D341Med (cell line): ENCODE data around the gene IL17RC.
A peak's percentile ranks its signal among the peaks of the same experiment; 100 is the strongest.
"Not testable (repeated sequence)": the region's sequence is repeated elsewhere in the genome, so short reads cannot be mapped to it uniquely, and the experiment has no call there.

Source experiments
- DNase-seq: peaks from one replicate; pipeline ENCODE4 v3.0.0; 2012; ENCODE audit warnings: low spot score

The IL17RC gene, protein sequence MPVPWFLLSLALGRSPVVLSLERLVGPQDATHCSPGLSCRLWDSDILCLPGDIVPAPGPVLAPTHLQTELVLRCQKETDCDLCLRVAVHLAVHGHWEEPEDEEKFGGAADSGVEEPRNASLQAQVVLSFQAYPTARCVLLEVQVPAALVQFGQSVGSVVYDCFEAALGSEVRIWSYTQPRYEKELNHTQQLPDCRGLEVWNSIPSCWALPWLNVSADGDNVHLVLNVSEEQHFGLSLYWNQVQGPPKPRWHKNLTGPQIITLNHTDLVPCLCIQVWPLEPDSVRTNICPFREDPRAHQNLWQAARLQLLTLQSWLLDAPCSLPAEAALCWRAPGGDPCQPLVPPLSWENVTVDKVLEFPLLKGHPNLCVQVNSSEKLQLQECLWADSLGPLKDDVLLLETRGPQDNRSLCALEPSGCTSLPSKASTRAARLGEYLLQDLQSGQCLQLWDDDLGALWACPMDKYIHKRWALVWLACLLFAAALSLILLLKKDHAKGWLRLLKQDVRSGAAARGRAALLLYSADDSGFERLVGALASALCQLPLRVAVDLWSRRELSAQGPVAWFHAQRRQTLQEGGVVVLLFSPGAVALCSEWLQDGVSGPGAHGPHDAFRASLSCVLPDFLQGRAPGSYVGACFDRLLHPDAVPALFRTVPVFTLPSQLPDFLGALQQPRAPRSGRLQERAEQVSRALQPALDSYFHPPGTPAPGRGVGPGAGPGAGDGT

DNA sequence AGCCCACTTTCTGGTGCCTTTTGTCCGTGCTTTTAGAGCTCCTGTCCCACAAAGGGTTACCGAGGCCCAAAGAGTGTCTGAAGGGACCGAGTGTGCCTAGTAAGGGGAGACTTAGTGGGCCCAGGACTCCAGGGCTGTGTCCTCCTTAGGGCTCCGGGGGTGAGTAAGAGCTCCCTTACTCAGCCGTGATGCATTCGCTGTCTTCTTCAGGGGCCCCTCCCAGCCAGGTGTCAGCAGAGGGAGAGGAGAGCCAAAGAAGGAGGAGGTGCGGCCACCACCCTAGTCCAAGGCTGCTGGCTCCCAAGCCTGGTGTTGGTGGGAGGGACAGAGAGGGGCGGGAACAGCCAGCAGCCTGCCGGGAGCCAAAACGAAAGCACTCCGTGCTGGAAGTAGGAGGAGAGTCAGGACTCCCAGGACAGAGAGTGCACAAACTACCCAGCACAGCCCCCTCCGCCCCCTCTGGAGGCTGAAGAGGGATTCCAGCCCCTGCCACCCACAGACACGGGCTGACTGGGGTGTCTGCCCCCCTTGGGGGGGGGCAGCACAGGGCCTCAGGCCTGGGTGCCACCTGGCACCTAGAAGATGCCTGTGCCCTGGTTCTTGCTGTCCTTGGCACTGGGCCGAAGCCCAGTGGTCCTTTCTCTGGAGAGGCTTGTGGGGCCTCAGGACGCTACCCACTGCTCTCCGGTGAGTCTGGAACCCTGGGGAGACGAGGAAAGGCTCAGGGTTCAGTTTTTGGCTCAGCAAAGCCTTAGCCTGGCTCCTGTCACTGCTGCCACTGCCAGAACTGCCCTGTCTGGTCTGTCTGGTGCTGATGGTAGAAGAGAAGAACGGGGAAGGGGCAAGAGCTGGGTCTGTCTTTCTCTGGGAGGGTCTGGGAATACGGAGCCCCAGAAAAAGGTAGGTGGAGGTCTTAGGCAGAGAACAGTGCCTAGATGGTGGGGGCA, at the start of gene IL17RC:
Gene IL17RC, plus strand, starts transcription at position 365 of the 947 bp plus-strand sequence. Its CDS starts 218 bp downstream, at position 583.
- peak; percentile 56 for DNase-seq

DNA sequence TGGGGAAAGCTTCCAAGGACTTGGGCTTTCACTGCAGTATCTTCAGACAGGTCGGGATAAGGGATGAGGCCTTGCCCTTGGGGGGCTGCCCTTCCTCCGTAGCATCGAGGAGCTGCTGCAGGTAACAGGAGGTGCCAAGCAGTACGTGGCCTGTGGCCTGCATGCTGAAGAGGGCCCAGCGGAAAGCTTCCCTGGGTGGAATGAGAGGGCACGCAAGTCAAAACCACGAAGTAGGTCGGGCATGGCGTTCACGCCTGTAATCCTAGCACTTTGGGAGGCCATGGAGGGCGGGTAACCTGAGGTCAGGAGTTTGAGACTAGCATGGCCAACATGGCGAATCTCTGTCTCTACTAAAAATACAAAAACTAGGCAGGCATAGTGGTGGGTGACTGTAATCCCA, 49.8 kb upstream of the IL17RC start:
- DNase-seq = no peak

DNA sequence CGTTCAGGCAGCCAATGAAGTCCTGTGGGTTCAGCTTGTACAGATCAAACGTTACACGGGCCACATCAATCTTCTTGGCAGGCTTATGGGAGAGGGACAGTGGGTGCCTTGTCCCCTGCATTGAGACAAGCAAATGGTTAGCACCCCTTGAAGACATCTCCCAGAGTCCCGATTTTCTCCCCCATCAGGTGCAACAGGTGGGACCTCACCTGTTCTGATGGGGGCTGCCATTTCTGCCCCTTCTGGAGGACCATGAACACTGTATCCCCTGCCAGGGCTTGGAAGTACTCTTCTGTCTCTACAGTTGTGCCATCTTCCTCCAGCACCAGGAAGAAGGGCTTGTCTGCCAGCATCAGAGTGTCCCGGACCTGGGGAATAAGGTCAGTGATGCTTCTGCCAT, 46.9 kb upstream of the IL17RC start:
- DNase-seq = no peak

DNA sequence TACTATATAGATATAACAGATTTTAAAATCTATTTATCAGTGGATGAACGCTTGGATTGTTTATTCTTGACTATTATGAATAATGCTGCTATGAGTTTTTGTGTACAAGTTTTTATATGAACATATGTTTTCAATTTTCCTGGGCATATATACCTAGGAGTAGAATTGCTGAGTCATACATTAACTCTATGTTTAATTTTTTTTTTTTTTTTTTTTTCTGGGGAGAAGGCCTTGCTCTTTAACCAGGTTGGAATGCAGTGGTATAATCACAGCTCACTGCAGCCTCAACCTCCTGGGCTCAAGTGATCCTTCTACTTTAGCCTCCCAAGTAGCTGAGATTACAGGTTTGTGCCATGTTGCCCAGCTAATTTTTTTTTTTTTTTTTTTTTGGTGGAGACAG, 45.9 kb upstream of the IL17RC start:
- DNase-seq = no peak

DNA sequence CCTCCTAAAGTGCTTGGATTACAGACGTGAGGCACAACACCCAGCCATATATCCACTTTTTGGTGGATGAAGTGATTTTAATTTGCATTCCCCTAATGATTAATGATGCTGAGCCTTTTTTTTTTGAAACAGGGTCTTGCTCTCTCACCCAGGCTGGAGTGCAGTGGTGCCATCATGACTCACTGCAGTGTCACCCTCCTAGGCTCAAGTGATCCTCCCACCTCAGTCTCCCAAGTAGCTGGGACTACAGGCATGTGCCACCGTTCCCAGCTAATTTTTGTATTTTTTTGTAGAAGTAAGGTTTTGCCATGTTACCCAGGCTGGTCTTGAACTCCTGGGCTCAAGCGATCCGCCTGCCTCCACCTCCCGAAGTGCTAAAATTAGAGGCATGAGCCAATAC, 44.8 kb upstream of the IL17RC start:
- not testable (repeated sequence) for DNase-seq

DNA sequence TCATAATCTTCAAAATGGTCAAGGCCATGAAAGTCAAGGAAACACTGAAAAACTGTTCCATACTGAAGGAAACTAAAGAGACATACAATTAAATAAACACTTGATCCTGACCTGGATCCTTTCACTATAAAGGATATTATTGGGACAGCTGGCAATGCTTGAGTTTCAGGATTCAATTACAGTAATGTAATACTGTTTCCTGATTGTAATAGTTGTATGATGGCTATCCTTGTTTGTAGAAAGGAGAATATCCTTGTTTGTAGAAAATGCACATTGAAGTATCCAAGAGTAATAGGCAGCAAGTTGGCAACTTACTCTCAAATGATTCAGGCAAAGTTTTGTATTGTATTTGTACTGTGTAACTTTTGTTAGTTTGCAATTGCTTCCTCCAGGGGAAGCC, 41.5 kb upstream of the IL17RC start:
- DNase-seq = no peak

DNA sequence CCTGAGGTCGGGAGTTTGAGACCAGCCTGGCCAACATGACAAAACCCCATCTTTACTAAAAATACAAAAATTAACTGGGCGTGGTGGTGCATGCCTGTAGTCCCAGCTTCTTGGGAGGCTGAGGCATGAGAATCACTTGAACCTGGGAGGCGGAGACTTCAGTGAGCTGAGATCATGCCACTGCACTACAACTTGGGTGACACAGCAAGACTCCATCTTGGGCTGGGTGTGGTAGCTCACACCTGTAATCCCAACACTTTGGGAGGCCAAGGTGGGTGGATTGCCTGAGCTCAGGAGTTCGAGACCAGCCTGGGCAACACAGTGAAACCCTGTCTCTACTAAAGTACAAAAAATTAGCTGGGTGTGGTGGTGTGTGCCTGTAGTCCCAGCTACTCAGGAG, 40.6 kb upstream of the IL17RC start:
- DNase-seq = not testable (repeated sequence)

DNA sequence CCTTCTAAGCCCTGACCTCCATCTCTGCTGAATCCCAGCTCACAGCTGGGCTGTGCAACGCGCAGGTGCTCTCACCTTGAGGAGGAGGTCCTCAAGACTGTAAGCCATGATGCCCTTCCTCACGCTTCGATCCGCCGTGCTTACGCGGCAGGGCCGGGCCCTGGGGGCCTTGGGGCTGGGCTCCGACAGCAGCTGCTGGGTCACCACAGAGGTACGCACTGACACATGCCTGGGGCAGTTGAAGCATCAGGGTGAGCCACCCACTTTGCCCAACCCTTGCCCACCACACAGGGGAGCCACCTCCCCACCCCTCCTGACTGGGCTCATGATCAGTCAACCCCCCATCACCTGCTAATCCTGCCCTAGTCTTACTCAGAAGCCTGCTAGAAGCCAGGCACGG, 39.9 kb upstream of the IL17RC start:
- no peak for DNase-seq

DNA sequence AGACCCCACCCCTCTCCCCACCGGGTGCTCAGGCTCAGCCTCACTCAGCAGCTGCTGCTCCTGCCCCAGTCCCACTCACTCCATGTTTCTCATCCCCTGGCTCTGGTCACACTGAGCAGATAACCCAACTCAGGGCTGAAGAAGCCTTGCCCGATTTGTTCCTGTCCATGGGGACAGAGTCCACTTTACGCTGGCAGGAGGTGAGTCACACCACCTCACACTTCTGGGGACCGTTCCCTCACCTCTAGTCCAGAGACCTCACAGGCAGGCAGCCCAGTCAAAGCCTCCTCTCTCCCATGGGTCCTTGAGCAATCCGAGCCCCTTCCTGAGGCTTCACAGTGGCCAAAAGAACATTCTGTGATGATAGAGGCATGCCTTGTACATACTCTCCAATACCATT, 38.2 kb upstream of the IL17RC start:
- DNase-seq = no peak

DNA sequence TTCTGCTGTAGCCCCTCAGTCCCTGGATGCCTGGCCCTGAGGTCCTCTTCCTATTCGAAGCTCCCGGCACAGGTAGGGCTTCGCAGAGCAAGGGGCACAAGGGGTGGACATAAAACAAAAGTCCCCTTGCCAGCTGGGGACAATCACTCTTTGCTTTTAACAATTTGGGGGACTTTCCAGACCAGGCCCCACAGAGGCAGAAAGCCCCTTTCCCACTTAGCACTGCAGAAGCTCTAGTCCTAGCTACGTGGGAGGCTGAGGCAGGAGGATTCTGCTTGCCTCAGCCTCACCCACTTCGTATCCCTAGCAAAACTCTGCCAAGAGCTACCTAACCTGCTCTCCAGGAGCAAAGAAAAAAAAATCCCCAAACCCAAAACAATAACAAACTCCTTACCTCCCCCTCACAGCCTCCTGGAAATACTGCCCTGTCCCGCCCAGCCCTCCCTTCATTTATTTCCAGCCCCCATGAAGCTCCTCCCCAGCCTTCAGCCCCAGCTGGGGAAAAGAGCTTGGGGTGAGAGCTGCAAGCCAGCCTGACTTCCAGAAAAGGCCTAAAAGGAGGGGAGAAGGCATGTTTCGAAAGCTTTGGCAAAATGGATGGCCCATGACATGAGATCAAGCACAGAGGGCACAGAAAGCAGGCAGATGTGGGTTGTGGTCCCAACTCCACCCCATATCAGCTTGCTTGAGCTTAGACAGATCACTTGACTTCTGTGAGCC, 36.9 kb upstream of the IL17RC start, which contains the start of gene CIDEC:
Gene CIDEC, minus strand, starts transcription at position 424 of the 720 bp plus-strand sequence. CDS start 1,767 bp downstream, outside the sequence.
- no peak for DNase-seq

DNA sequence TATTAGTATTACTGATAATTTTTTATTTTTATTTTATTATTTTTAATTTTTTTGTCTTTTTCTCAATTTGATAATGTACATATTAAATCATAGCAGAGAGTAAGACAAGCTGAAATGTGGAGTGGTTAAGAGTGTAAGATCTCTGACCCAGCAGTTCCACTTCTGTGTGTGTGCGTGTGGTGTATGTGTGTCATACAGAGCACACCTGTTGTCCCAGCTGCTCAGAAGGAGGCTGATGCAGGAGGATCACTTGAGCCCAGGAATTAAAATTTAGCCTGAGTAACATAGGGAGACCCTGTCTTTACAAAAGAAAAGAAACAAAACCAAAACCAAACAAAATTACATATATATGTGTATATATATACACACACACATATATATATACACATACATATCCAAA, 35.5 kb upstream of the IL17RC start:
- DNase-seq = no peak

DNA sequence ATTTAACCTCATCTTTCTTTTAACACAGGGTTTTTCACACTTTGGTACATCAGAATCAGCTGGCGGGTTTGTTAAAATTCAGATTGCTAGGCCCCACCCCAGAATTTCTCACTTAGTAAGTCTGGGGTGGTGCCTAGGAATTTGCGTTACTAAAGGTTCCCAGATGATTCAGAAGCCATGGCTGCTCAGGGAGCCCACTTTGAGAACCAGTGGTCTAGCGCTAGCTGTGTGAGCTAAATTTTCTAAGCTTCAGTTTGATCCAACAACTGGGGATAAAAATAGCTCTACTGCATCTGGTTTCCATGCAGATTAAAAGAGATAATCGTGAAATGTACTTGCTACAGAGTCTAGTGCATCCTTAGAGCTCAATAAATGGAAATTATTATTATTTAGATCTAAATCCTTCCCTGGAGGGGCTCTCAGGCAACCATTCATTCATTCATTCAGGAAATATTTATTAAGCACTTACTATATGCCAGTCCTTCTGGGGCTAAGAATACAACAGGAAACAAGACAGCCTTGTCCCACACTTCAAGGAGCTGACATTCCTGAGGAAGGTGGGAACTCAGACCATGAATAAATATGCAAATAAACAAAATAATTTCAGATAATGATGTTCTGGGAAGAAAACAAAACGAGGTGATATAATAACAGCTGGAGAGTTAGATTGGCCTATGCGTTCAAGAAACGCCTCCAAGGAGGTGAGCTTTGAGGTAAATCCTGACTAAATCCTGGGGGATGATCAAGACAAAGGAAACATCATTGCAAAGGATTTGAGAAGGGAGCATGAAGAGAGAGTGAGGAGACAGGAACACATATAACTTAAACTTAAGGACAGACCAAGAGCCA, 33.0 kb upstream of the IL17RC start:
- no peak for DNase-seq

DNA sequence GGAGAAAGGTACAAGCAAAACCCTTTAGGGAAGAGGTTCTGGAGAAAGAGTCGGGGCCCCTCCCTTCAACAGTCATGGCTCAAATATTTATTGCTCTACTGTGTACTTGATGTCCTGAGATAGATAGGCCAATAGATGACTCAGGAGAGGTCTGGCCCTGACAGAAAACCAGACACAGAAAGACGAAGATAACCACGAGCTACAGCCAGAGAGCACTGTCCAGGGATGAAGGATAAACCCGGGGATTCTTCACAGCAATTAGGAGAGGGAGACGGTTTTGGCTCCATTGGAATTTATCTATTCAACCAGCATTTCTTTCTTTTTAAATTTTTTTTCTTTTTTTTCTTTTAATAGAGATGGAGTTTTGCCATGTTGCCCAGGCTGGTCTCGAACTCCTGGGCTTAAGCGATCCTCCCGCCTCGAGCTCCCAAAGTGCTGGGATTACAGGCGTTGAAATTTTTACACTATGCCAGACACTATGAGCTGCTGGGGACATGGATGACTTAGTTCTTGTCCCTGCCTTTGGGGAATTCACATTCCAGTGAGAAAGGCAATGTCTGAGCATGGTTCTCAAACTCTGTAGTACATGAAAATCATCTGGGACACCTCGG, 32.2 kb upstream of the IL17RC start:
- no peak for DNase-seq

DNA sequence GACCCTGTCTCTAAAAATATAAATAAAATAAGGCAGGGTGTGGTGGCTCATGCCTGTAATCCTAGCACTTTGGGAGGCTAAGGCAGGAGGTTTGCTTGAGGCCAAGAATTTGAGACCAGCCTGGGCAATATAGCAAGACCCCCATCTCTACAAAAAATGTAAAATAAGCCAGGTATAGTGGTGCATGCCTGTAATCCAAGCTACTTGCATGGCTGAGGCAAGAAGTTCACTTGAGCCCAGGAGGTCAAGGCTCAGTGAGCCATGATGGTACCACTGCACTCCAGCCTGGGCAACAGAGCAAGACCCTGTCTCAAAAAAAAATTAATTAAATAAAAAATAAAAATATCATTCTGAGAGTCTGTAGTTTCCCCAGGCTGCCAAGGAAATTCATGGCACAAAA, 30.6 kb upstream of the IL17RC start:
- no peak for DNase-seq

DNA sequence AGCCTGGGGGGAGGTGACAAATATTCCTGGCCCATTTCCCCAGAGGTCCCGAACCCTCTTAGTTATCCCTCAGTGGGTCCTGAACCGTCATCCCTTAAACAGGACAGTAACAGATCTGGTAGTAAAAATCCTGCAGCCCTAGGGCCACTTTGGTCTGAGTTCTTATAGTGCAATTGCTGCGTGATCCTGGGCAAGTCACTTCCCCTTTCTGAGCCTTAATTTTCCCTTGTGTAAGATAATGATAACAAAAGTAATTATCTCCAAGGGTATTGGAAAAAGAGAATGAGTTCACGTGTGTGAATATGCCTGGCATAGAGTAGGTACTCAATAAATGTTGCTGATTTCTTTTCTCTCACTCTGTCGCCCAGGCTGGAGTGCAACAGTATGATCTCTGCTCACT, 29.4 kb upstream of the IL17RC start:
- no peak for DNase-seq

DNA sequence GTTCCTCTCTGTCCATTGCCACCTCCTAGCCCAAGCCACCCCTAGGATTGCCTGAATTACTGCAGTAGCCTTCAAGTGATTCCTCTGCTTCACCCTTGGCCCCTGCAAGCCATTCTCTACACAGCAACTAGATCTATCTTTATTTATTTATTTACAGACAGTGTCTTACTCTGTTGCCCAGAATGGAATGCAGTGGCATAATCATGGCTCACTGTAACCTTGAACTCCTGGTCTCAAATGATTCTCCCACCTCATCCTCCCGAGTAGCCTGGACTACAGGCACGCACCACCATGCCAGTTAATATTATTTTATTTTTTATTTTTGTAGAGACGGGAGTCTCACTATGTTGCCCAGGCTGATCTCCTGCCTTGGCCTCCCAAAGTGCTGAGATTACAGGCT, 28.4 kb upstream of the IL17RC start:
- no peak for DNase-seq

DNA sequence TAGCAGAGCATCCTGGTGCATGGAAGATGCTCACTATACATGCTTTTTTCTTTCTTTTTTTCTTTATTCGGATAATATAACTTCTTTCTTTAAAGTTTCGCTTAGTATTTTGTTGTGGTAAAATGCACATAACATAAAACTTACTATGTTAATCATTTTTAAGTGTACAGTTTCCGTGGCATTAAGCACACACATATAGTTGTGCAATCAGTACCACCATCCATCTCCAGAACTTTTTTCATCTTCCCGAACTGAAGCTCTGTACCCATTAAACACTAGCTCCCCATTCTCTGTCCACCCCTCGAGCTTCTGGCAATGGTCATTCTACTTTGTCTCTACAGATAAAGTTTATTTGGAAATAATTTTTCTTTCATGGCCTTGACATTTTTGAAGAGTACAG, 27.5 kb upstream of the IL17RC start:
- no peak for DNase-seq

DNA sequence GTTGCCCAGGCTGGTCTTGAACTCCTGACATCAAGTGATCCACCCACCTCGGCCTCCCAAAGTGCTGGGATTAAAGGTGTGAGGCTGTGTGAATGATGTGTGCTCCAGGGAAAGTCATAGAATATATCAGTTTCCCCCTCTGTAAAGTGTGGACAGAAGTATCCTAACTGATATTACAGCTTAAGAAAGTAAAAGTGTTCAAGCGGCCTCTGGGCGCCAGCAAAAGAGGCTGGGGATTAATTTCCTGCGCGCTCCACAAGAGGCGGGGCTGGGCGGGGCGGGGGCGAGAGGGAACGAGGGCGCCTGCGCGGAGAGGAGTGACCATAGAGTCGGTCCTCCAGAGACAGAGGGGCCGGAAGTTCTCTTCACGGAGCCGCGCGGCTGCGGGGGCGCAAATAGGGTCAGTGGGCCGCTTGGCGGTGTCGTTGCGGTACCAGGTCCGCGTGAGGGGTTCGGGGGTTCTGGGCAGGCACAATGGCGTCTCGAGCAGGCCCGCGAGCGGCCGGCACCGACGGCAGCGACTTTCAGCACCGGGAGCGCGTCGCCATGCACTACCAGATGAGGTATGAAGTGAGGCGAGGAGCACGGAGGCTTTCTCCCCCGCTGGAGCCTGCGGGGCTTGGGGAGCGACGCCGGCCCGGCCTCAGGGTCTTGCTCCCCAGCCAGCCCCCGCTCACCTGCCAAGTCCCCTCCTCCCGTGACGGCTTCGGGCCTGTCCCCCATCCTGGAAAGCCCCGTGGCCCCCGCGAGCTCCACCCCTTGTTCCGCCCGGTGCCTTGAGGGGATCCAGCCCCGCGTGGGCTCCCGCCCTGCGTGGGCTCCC, 26.4 kb upstream of the IL17RC start, which contains the start of gene JAGN1:
Gene JAGN1, plus strand, starts transcription at position 362 of the 823 bp plus-strand sequence. Its CDS starts 113 bp downstream, at position 475.
- peak; percentile 96 for DNase-seq

DNA sequence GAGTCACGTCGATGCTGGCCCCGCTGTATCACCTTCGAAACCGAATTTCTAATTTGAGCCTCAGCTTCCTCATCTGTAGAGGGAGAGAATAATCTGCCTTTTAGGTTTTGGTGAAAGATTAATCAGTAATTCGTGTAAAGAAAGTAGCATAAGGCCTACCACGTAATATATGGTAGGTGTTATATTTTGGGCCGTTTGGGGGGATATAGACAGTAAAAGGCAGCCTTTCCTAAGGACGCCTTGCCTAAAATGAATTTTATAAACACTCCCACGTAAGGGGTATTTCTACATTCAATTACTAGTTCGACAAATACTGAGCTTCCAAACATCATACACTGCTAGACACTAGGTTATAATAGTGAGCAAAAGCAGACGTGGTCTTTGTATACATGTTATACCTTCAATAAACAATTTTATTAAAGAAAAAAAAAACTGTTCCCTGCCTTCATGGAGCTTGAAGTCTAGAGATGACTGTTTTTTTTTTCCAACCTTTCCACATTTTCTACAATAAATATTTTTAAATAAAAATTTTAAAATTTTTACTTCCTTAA, 25.8 kb upstream of the IL17RC start:
- DNase-seq = no peak
